OCI-LY3 (cell line): ENCODE results near the gene SCYGR5.

Experiments
- EZH2phosphoT487 ChIP-seq: fragments of 200-600 bp; shearing (Covaris generic); IDR thresholded peaks from 2 replicates; pipeline ENCODE4 v1.6.1; 2018; ENCODE audit warnings: antibody characterized with exemption, mixed run types, low read depth
- TF ChIP-seq, protein P1 (sequence below): fragments of 200-600, 300-600 bp; sonication (generic); IDR thresholded peaks from 2 replicates; pipeline ENCODE4 v1.5.1; 2014; ENCODE audit warnings: antibody characterized with exemption, low read length, low read depth

DNA sequence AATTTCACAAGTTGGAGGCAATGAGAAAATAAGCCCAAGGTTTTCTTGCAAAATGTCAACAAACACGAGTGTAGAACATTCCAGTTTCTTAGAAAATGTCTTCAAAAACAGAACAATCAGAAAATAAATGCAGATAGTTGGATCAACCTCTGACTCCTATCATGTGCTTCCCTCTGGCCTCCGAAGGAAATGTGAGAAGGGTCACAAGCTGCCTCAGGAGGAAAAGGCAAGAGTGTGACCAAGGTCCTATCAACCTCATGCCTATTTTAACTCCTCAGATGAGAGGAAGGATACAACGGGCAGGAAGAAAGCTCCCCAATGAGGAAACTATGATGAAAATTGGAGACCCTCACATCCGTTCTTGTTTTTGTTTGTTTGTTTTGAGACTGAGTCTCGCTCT is 7.9 kb downstream of the SCYGR5 start:
- TF ChIP-seq, protein P1, sequence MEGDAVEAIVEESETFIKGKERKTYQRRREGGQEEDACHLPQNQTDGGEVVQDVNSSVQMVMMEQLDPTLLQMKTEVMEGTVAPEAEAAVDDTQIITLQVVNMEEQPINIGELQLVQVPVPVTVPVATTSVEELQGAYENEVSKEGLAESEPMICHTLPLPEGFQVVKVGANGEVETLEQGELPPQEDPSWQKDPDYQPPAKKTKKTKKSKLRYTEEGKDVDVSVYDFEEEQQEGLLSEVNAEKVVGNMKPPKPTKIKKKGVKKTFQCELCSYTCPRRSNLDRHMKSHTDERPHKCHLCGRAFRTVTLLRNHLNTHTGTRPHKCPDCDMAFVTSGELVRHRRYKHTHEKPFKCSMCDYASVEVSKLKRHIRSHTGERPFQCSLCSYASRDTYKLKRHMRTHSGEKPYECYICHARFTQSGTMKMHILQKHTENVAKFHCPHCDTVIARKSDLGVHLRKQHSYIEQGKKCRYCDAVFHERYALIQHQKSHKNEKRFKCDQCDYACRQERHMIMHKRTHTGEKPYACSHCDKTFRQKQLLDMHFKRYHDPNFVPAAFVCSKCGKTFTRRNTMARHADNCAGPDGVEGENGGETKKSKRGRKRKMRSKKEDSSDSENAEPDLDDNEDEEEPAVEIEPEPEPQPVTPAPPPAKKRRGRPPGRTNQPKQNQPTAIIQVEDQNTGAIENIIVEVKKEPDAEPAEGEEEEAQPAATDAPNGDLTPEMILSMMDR: no peak
- TF ChIP-seq EZH2phosphoT487: no peak
